Keratinocyte (primary cell): ENCODE results near the gene RBM34.

Experiments
- EZH2 ChIP-seq: IDR thresholded peaks from one replicate; pipeline ENCODE4 v1.6.1; 2012; ENCODE audit warnings: inconsistent platforms, mild to moderate bottlenecking, low read length, moderate library complexity
- TF ChIP-seq, protein P1 (sequence below), 3 experiments: IDR thresholded peaks in 1 of 3; conservative IDR thresholded peaks in 1 of 3; optimal IDR thresholded peaks in 1 of 3; 2 replicates in 2 of 3; 3 replicates in 1 of 3; pipeline versions ENCODE3 to v1.5.1; 2011; ENCODE audit warnings: low read length in 3 of 3, mild to moderate bottlenecking in 3 of 3, moderate library complexity in 2 of 3, control low read depth in 1 of 3, inconsistent platforms in 1 of 3; ENCODE audit not compliant: insufficient read depth in 2 of 3; ENCODE audit errors: extremely low read depth in 1 of 3

DNA sequence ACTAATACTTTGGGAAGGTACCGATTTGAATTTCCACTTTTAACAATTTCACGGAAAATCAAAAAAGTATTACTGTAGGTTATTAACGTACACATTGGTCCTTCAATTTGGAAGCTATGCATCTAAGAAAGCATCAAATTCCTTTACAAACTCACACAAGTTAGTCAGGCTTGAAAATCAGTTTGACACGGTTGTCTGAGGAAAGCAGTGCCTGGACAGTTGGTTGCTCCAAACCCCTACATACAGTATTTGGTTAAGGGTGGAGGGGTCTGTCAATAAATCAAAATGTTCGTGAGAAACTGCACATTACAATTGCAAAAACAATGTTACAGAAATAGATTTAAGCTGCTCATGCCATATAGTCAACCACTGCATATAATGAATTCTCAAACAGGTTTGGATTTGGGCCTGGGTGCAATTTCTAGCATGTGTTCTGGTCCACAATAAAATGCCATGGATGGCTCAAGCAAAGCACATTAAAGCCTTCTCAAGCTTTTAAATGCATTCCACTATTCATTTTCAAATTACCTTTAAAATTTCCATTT, 19.9 kb upstream of the RBM34 start:
- TF ChIP-seq, protein P1, sequence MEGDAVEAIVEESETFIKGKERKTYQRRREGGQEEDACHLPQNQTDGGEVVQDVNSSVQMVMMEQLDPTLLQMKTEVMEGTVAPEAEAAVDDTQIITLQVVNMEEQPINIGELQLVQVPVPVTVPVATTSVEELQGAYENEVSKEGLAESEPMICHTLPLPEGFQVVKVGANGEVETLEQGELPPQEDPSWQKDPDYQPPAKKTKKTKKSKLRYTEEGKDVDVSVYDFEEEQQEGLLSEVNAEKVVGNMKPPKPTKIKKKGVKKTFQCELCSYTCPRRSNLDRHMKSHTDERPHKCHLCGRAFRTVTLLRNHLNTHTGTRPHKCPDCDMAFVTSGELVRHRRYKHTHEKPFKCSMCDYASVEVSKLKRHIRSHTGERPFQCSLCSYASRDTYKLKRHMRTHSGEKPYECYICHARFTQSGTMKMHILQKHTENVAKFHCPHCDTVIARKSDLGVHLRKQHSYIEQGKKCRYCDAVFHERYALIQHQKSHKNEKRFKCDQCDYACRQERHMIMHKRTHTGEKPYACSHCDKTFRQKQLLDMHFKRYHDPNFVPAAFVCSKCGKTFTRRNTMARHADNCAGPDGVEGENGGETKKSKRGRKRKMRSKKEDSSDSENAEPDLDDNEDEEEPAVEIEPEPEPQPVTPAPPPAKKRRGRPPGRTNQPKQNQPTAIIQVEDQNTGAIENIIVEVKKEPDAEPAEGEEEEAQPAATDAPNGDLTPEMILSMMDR (optimal IDR thresholded peaks at IDR 0.05 in 1 of 3, IDR thresholded peaks at IDR 0.05 in 1 of 3, conservative IDR thresholded peaks at IDR 0.05 in 1 of 3; ENCODE audit: extremely low read depth in 1 of 3, insufficient read depth in 2 of 3, low read length in 3 of 3), result no peak
- no peak for TF ChIP-seq EZH2
